ENCODE measurements around the gene MAPRE2.

The MAPRE2 gene

DNA sequence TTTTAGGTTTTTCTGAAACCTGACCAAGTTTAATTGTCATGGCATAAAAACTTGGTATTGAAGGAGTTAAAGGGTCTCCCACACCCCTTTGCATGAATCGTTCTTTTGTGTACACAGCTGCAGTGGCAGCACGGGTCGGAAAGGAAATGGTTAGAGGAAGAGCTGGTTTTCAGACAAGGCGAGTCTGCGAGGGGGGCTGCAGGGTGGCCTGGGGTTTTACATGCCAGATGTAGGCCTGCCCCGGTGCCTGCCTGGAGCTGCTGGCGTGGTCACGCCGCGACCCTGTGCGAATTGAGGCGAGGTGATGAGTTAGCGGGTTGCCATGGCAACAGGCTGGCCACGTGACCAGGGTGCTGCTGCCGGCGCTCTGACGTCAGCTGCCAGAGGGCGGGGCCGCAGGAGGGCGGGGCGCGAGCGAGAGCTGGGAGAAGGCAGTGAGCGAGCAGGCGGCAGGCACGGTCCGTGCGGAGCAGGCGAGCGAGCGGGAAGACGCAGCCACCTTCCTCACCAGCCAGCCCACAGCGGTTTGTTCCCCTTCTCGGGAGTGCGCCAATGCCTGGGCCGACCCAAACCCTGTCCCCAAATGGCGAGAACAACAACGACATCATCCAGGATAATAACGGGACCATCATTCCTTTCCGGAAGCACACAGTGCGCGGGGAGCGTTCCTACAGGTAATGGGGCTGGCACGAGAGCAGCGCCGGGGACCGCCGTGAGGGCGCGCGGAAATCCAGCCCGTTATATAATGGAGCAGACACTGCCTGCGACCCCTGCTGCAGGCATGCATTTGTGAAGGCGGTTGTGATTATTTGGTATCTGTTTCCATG, at the start of gene MAPRE2:
MAPRE2 (plus strand) TSS at position 426 of the 827 bp plus-strand sequence; CDS start at position 553, 127 bp downstream.
- DNase-seq (ENCODE audit: low read depth, low spot score): peak; percentile 90
- no peaks in the 10 kb centered on the region for H3K36me3 ChIP-seq (ENCODE audit: insufficient read depth, insufficient read length, low read length)
- H3K4me1 ChIP-seq (ENCODE audit: insufficient read depth, insufficient read length): no peaks in the 10 kb centered on the region
- no peak for TF ChIP-seq SUZ12 (IDR thresholded peaks at IDR 0.05; ENCODE audit: extremely low read depth, insufficient read depth, insufficient read length)
- TF ChIP-seq YY1 (IDR thresholded peaks at IDR 0.05; ENCODE audit: insufficient read depth, insufficient read length): no peak
- TF ChIP-seq ZNF274 (IDR thresholded peaks at IDR 0.05; ENCODE audit: low read depth, low read length): no peak
- H3K9ac ChIP-seq (ENCODE audit: insufficient read length, low read depth): peak within 1 kb of the TSS; percentile 84
- peak within 1 kb of the TSS; percentile 67 for H3K4me3 ChIP-seq (ENCODE audit: insufficient read length, low read depth)
- H3K27me3 ChIP-seq (ENCODE audit: insufficient read depth, insufficient read length): no peaks in the 10 kb centered on the region
- no peaks in the 10 kb centered on the region for H3K9me3 ChIP-seq (ENCODE audit: insufficient read depth, low read length)

DNA sequence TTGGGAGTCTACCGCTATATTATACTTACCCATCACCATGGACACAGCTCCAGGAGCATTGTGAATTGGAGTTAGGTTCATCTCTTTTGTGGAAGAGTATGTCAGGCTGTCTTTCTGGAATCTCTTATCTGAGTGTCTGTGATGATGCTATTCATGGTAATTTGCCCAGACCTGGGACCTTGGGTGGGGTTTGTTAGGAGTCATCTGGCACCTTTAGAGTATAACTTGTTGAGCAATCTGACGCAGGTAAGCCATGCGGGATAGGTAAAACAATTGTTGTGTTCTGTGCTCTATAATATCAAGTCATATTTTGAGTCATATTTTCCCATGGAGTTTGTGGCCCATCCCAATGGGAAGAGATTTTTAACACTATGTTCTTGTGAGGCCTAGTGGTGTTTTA, 49.7 kb upstream of the MAPRE2 start:
- Histone ChIP-seq H3K4me3 (ENCODE audit: insufficient read length, low read depth) (no peak overlapping the region), H3K9ac (ENCODE audit: insufficient read length, low read depth) (no peak overlapping the region), H3K4me1 (ENCODE audit: insufficient read depth, insufficient read length) (no peaks in the 10 kb centered on the region), H3K9me3 (ENCODE audit: insufficient read depth, low read length) (peaks cover 3% of the 10 kb centered on the region; the same call in 1 of the 2 replicates), H3K36me3 (ENCODE audit: insufficient read depth, insufficient read length, low read length) (no peaks in the 10 kb centered on the region), H3K27me3 (ENCODE audit: insufficient read depth, insufficient read length) (no peaks in the 10 kb centered on the region)
- TF ChIP-seq ZNF274 (IDR thresholded peaks at IDR 0.05; ENCODE audit: low read depth, low read length) (no peak), YY1 (IDR thresholded peaks at IDR 0.05; ENCODE audit: insufficient read depth, insufficient read length) (no peak), SUZ12 (IDR thresholded peaks at IDR 0.05; ENCODE audit: extremely low read depth, insufficient read depth, insufficient read length) (no peak)
- DNase-seq (ENCODE audit: low read depth, low spot score): no peak

DNA sequence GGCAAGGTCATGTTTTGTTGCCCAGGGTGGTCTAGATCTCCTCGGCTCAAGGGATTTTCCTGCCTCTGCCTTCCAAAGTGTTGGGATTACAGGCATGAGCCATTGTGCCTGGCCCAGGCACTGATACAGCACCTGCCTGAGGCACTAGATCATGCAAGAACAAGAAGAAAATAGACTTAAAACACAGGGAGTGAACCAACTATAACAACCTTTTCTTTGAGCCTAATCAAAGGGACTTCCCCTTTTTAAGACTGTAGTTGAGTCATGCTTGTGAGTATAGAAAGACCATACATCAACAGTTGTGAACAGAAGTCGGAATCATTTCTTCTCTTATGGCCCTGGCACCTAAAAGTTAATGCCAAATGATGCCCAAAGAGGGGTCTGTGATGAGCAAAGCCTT, 47.9 kb upstream of the MAPRE2 start:
- no peak overlapping the region for H3K4me3 ChIP-seq (ENCODE audit: insufficient read length, low read depth)
- H3K27me3 ChIP-seq (ENCODE audit: insufficient read depth, insufficient read length): no peaks in the 10 kb centered on the region
- H3K4me1 ChIP-seq (ENCODE audit: insufficient read depth, insufficient read length): no peaks in the 10 kb centered on the region
- H3K36me3 ChIP-seq (ENCODE audit: insufficient read depth, insufficient read length, low read length): no peaks in the 10 kb centered on the region
- no peak overlapping the region for H3K9ac ChIP-seq (ENCODE audit: insufficient read length, low read depth)
- peaks cover 3% of the 10 kb centered on the region; the same call in 1 of the 2 replicates for H3K9me3 ChIP-seq (ENCODE audit: insufficient read depth, low read length)
- no peak for DNase-seq (ENCODE audit: low read depth, low spot score)
- TF ChIP-seq SUZ12 (IDR thresholded peaks at IDR 0.05; ENCODE audit: extremely low read depth, insufficient read depth, insufficient read length): no peak
- no peak for TF ChIP-seq ZNF274 (IDR thresholded peaks at IDR 0.05; ENCODE audit: low read depth, low read length)
- TF ChIP-seq YY1 (IDR thresholded peaks at IDR 0.05; ENCODE audit: insufficient read depth, insufficient read length): no peak

DNA sequence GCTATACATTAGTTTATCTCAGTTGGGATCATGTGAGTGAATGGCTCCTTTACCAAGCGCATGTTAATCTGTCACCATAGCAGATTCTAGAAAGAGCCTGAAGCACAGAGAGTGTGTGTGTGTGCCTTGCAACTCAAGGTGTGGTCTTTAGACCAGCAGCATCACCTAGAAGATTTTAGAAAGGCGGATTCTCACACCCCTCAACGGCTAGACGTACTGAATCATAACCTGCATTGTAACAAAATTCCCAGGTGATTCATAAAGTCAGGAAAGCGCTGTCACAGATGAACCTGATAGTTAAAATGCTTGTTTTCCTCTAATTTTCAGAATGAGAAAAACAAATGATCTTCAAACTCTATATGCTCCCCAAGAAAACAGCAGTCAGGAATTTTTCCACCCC, 45.5 kb upstream of the MAPRE2 start:
- Histone ChIP-seq H3K27me3 (ENCODE audit: insufficient read depth, insufficient read length) (no peaks in the 10 kb centered on the region), H3K9ac (ENCODE audit: insufficient read length, low read depth) (no peak overlapping the region), H3K36me3 (ENCODE audit: insufficient read depth, insufficient read length, low read length) (no peaks in the 10 kb centered on the region), H3K9me3 (ENCODE audit: insufficient read depth, low read length) (peaks cover 3% of the 10 kb centered on the region; the same call in 1 of the 2 replicates), H3K4me1 (ENCODE audit: insufficient read depth, insufficient read length) (no peaks in the 10 kb centered on the region), H3K4me3 (ENCODE audit: insufficient read length, low read depth) (no peak overlapping the region)
- TF ChIP-seq ZNF274 (IDR thresholded peaks at IDR 0.05; ENCODE audit: low read depth, low read length) (no peak), SUZ12 (IDR thresholded peaks at IDR 0.05; ENCODE audit: extremely low read depth, insufficient read depth, insufficient read length) (no peak), YY1 (IDR thresholded peaks at IDR 0.05; ENCODE audit: insufficient read depth, insufficient read length) (no peak)
- no peak for DNase-seq (ENCODE audit: low read depth, low spot score)

DNA sequence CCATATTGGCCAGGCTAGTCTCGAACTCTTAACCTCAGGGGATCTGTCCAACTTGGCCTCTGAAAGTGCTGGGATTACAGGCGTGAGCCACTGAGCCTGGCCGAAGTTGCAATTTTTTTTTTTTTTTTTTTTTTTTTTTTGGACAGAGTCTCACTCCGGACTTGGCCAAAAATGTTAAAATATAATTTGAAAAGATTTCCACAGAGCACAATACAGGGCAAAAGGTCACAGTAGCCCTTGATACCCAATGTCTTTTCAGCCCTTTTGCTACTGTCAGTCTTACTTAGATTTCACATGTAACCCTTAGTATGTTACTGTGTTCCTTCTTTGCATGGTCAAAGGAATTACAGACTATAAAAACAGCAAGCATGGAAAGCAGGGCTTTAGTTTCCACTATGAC, 42.6 kb upstream of the MAPRE2 start:
- DNase-seq (ENCODE audit: low read depth, low spot score): no peak
- peaks cover 3% of the 10 kb centered on the region; the same call in 1 of the 2 replicates for H3K9me3 ChIP-seq (ENCODE audit: insufficient read depth, low read length)
- H3K36me3 ChIP-seq (ENCODE audit: insufficient read depth, insufficient read length, low read length): no peaks in the 10 kb centered on the region
- no peak overlapping the region for H3K4me3 ChIP-seq (ENCODE audit: insufficient read length, low read depth)
- no peaks in the 10 kb centered on the region for H3K4me1 ChIP-seq (ENCODE audit: insufficient read depth, insufficient read length)
- TF ChIP-seq ZNF274 (IDR thresholded peaks at IDR 0.05; ENCODE audit: low read depth, low read length) (no peak), SUZ12 (IDR thresholded peaks at IDR 0.05; ENCODE audit: extremely low read depth, insufficient read depth, insufficient read length) (no peak), YY1 (IDR thresholded peaks at IDR 0.05; ENCODE audit: insufficient read depth, insufficient read length) (no peak)
- H3K9ac ChIP-seq (ENCODE audit: insufficient read length, low read depth): no peak overlapping the region
- no peaks in the 10 kb centered on the region for H3K27me3 ChIP-seq (ENCODE audit: insufficient read depth, insufficient read length)

- Histone ChIP-seq H3K4me3 (ENCODE audit: insufficient read length, low read depth) (no peak overlapping the region), H3K9me3 (ENCODE audit: insufficient read depth, low read length) (peaks cover 3% of the 10 kb centered on the region; the same call in 1 of the 2 replicates), H3K36me3 (ENCODE audit: insufficient read depth, insufficient read length, low read length) (no peaks in the 10 kb centered on the region), H3K9ac (ENCODE audit: insufficient read length, low read depth) (no peak overlapping the region), H3K4me1 (ENCODE audit: insufficient read depth, insufficient read length) (no peaks in the 10 kb centered on the region), H3K27me3 (ENCODE audit: insufficient read depth, insufficient read length) (no peaks in the 10 kb centered on the region)
- no peak for TF ChIP-seq YY1 (IDR thresholded peaks at IDR 0.05; ENCODE audit: insufficient read depth, insufficient read length)
- TF ChIP-seq SUZ12 (IDR thresholded peaks at IDR 0.05; ENCODE audit: extremely low read depth, insufficient read depth, insufficient read length): no peak
- no peak for TF ChIP-seq ZNF274 (IDR thresholded peaks at IDR 0.05; ENCODE audit: low read depth, low read length)
- no peak for DNase-seq (ENCODE audit: low read depth, low spot score)
These were observed 41.4 kb upstream of the MAPRE2 start for GRCh38 chr18:34999756-35000289.

- peaks cover 3% of the 10 kb centered on the region; the same call in 1 of the 2 replicates for H3K9me3 ChIP-seq (ENCODE audit: insufficient read depth, low read length)
- no peaks in the 10 kb centered on the region for H3K27me3 ChIP-seq (ENCODE audit: insufficient read depth, insufficient read length)
- TF ChIP-seq YY1 (IDR thresholded peaks at IDR 0.05; ENCODE audit: insufficient read depth, insufficient read length) (no peak), SUZ12 (IDR thresholded peaks at IDR 0.05; ENCODE audit: extremely low read depth, insufficient read depth, insufficient read length) (no peak), ZNF274 (IDR thresholded peaks at IDR 0.05; ENCODE audit: low read depth, low read length) (no peak)
- no peak overlapping the region for H3K4me3 ChIP-seq (ENCODE audit: insufficient read length, low read depth)
- no peaks in the 10 kb centered on the region for H3K4me1 ChIP-seq (ENCODE audit: insufficient read depth, insufficient read length)
- DNase-seq (ENCODE audit: low read depth, low spot score): no peak
- H3K9ac ChIP-seq (ENCODE audit: insufficient read length, low read depth): no peak overlapping the region
- H3K36me3 ChIP-seq (ENCODE audit: insufficient read depth, insufficient read length, low read length): no peaks in the 10 kb centered on the region
These were observed 40.8 kb upstream of the MAPRE2 start for GRCh38 chr18:35000457-35000856.

All from NT2/D1 (cell line).